ENCODE results near the gene FSCB.

- TF ChIP-seq CTCF (IDR thresholded peaks at IDR 0.05; ENCODE audit: poor library complexity) (no peak), EZH2phosphoT487 (IDR thresholded peaks at IDR 0.05; ENCODE audit: low read depth, severe bottlenecking, unreplicated experiment) (no peak)
Observed at GRCh38 chr14:44477953-44478352, 29.1 kb downstream of the FSCB start.
